ENCODE data around the gene PGD. TPM values are rescaled to one million over a fixed set of nuclear protein-coding genes. Genes with fewer than 3 reads are reported as not detected.
"Not testable (repeated sequence)": the region's sequence is repeated elsewhere in the genome, so short reads cannot be mapped to it uniquely, and the experiment has no call there.

The PGD gene
- total RNA-seq, 1 experiment from 2014 or later = 146 TPM

DNA sequence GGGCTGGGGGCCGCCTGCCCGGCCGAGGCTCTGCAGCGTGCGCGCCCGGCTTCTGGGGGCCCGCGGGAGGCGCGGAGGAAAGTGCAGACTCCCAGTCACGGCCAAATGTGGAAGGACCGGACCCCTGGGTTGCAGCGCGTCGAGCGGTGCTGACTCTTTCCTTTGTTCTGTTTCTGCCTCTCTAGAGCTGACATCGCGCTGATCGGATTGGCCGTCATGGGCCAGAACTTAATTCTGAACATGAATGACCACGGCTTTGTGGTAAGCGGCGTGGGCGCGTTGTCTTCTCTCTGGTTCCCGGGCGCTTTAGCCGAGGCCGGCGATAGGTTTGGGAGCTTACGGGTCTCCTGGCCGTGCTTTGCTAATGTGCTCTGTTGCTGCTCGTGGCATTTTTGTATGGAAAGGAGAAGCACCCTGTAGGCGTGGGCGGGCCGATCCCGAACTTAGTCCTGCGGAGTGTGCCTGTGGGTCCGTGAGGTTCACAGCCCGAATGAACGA lies 629 bp downstream of the PGD start:
- DNase-seq (ENCODE audit: low spot score) = no peak

- no peak for DNase-seq (ENCODE audit: low spot score)
Observed at GRCh38 chr1:10400013-10400412, 1.1 kb downstream of the PGD start.

GRCh38 chr1:10401281-10401680 lies 2.4 kb downstream of the PGD start:
- no peak for DNase-seq (ENCODE audit: low spot score)

GRCh38 chr1:10402729-10403274 lies 3.9 kb downstream of the PGD start:
- DNase-seq (ENCODE audit: low spot score) = peak; percentile 46

DNA sequence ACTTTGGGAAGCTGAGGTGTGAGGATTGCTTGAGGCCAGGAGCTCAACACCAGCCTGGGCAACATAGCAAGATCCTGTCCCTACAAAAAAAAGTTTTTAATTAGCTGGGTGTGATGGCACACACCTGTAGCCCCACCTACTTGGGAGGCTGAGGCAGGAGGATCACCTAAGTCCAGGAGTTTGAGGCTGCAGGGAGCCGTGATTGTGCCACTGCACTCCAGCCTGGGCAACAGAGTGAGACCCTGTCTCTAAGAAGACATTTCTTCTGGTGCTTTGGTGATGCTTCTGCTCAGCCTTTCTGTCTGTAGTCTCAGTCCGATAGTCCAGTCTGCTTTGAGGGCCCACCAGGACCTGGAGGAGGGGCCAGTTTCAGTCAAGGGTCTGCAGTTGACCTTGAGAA lies 8.3 kb downstream of the PGD start:
- no peak for DNase-seq (ENCODE audit: low spot score)

DNA sequence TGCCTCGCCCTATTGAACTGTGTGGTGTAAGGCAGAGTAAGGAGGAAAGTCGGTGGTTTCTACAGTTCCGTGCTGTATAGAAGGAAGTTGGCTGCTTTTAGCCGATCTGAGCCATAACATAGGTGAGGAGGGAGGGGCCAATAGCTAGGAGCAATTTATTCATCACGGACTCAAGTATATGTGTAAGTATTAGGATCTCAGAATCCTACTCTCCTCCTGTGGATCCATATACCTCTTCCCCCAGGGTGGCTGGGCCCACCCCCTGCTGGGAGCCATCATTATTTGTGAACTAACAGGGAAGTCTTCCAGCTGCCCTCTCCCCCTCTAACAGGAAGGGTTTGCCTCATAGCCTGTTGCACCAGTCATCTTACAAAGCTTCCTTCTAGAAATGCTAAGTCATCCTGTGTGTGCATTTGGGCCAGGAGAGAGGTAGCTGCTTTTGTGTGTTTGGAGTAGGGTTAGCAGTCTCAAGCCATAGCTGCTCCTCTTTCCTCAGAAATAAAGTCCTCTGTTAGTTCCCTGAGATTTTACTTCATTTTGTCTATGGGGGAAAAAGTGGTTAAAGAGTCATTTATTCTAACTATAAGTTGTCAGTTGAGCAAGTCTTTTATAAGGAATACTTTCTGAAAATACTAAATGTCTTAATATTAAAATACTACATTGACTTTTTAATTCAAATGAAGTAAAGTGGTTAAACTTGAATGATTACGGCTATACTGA lies 16.5 kb downstream of the PGD start:
- peak; percentile 57 for DNase-seq (ENCODE audit: low spot score)

- not testable (repeated sequence) for DNase-seq (ENCODE audit: low spot score)
Observed at GRCh38 chr1:10415967-10416366, 17.1 kb downstream of the PGD start.

DNA sequence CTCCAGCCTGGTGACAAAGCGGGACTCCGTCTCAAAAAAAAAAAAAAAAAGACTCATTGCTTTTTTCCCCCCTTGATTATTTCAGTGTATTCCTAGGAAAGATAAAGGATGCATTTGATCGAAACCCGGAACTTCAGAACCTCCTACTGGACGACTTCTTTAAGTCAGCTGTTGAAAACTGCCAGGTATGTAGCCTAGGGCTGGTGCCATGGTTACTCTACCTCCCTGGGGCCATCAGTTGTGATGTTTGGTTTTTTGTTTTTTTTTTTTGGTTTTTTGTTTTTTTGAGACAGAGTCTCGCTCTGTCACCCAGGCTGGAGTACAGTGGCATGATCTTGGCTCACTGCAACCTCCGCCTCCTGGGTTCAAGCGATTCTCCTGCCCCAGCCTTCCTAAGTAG lies 19.9 kb downstream of the PGD start:
- not testable (repeated sequence) for DNase-seq (ENCODE audit: low spot score)

DNA sequence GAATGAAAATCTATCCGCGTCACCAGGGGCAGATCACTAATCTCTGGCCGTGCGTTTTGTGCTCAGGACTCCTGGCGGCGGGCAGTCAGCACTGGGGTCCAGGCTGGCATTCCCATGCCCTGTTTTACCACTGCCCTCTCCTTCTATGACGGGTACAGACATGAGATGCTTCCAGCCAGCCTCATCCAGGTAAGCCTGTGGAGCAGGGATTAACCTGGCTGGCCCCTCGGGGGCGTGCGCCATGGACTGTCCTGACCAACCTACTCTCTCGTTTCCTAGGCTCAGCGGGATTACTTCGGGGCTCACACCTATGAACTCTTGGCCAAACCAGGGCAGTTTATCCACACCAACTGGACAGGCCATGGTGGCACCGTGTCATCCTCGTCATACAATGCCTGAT lies 20.5 kb downstream of the PGD start:
- no peak for DNase-seq (ENCODE audit: low spot score)

DNA sequence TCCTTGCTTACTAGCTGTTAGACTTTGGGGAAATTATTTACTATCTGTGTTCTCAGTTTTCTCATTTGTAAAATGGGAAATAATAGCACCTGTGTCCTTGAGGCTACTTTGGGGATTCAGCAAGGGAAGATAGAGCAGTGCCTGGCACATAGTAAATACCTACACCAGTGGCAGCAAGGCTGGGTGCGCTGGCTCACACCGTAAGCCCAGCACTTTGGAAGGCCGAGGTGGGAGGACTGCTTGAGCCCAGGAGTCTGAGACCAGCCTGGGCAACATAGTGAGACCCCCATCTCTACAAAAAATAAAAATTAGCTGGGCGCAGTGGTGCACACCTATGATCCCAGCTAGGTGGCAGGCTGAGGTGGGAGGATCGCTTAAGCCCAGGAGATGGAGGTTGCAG lies 22.8 kb downstream of the PGD start:
- DNase-seq (ENCODE audit: low spot score) = no peak

GRCh38 chr1:10424034-10424433 lies 25.2 kb downstream of the PGD start:
- DNase-seq (ENCODE audit: low spot score) = no peak

DNA sequence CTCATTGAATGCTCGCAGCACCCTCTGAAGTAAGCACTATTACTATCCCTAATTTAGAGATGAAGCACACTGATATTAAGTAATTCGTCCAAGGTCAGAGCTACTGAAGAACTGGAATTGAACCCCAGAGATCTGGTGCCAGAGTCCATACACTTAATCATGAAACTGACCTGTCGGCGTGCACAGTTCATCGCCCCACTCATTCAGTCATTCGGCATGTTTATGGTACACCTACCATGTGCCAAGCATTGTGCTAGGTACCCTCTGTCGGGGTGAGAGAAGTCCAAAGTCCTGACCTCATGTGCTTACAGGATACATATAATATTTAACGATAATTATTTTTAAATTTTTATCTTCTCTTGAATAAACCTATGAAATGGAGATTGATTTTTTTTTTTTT lies 25.8 kb downstream of the PGD start:
- no peak for DNase-seq (ENCODE audit: low spot score)

GRCh38 chr1:10425826-10426534 lies 27.1 kb downstream of the PGD start:
- DNase-seq (ENCODE audit: low spot score) = not testable (repeated sequence)

- not testable (repeated sequence) for DNase-seq (ENCODE audit: low spot score)
Observed at GRCh38 chr1:10426535-10426848, 27.6 kb downstream of the PGD start.

- no peak for DNase-seq (ENCODE audit: low spot score)
Observed at GRCh38 chr1:10428984-10429383, 30.1 kb downstream of the PGD start.

GRCh38 chr1:10429868-10430215 lies 31.0 kb downstream of the PGD start:
- DNase-seq (ENCODE audit: low spot score) = no peak

- DNase-seq (ENCODE audit: low spot score) = peak; percentile 61
Observed at GRCh38 chr1:10430216-10431069, 31.6 kb downstream of the PGD start, which contains the start of gene CENPS. CENPS (plus strand) TSS chr1:10430433; CDS start chr1:10430518, 85 bp downstream.

- DNase-seq (ENCODE audit: low spot score) = no peak
Observed at GRCh38 chr1:10431070-10431730, 32.3 kb downstream of the PGD start.

DNA sequence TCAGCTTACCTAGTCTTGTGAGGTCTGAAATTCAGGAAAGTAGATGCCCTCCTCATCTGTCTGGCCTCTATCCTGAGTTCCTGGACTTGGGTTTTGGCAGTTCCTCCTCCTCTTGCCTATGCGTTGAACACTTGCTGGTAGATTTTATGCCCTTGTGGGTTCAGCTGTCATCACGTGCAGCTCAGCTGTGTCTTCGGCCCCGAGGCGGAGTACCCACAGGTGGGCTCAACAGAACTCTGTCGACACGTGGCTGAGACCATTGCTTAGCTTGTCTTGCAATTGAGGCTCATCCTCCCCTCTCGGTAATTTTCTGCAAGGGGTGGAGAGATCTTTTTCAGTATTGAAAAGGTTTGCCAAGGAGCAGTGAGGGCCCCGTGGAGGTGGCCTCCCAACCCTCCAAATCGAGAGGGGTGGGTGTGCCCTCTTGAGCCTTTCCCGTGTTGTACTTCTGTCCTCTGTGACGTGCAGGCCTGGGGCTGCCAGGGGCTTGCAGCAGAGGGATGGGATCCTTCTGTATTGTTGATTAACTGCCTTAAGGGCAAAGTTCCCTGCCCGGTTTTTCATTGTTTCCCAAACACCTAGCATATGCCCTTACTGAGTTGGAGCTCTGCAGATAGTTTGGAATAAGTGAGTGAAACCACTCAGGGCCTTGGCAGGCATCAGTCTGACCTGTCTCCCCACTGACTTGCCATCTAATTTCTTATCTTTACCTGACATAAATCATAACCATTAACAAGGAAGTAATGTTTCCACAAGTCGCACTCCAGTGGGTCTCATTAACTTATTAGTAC lies 34.2 kb downstream of the PGD start:
- no peak for DNase-seq (ENCODE audit: low spot score)

DNA sequence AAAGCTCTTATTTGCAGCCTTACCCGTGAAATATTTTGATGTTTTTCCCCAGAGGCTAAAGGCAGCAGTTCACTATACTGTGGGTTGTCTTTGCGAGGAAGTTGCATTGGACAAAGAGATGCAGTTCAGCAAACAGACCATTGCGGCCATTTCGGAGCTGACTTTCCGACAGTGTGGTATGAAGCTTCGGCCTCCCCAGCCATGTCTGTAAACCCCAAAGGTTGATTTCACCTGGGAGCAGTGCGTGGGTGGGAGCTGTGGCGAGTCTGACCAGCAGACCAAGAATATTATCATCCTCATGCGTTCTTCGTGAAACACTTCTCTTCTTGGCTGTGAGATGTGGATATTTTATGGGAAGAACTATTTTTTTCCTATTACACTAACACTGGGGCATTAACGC lies 34.9 kb downstream of the PGD start:
- DNase-seq (ENCODE audit: low spot score) = no peak

GRCh38 chr1:10434590-10434989 lies 35.7 kb downstream of the PGD start:
- no peak for DNase-seq (ENCODE audit: low spot score)

Data from A172 (cell line).